Nephron progenitor cell (in vitro differentiated cells): ENCODE measurements around the gene PLXNA4.

Source experiments
- DNase-seq: peaks from one replicate; pipeline ENCODE4 v3.0.0; 2021
- H3K27ac Mint-ChIP-seq: 2 replicates; pipeline ENCODE4 v1.8.0; 2021; ENCODE audit warnings: mild to moderate bottlenecking, moderate library complexity, mixed read lengths
- H3K27me3 Mint-ChIP-seq: 2 replicates; pipeline ENCODE4 v1.8.0; 2021; ENCODE audit warnings: mild to moderate bottlenecking, low read depth, mixed read lengths; ENCODE audit not compliant: poor library complexity
- H3K36me3 Mint-ChIP-seq: 2 replicates; pipeline ENCODE4 v1.8.0; 2021; ENCODE audit warnings: low read depth, mixed read lengths
- H3K4me1 Mint-ChIP-seq: 2 replicates; pipeline ENCODE4 v1.8.0; 2021; ENCODE audit warnings: mixed read lengths
- H3K4me3 Mint-ChIP-seq: 2 replicates; pipeline ENCODE4 v1.8.0; 2021; ENCODE audit warnings: mild to moderate bottlenecking, moderate library complexity, mixed read lengths
- H3K9me3 Mint-ChIP-seq: 2 replicates; pipeline ENCODE4 v1.8.0; 2021; ENCODE audit warnings: mild to moderate bottlenecking, moderate library complexity, mixed read lengths
- TF ChIP-seq, protein P1 (sequence below): fragments of 200-600 bp; sonication (generic); IDR thresholded peaks from 2 replicates; pipeline ENCODE4 v1.5.0; 2021; ENCODE audit warnings: antibody characterized with exemption

The PLXNA4 gene

DNA sequence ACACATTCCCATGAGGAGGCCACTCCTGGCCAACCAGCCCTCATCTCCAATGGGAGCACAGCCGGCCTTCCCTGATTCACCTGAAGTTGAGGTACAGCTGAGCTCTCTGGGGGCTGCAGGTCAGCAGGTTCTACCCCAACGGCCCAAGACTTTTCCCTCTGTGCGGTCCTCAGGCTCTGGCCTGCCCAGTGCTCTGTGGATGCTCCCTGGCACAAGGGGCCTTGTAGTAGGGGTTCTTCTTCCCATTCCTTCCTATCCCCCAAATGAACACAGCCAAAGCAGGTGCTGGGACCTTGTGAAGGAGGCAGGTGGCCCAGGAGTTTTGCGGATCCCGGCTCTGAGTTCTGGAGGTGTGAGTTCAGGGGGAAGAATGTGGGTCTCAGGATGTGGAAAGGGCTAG is 72.2 kb downstream of the PLXNA4 start:
- no peak for DNase-seq
- no peaks in the 10 kb centered on the region for H3K9me3 Mint-ChIP-seq
- no peak overlapping the region for H3K4me3 Mint-ChIP-seq
- TF ChIP-seq, protein P1, sequence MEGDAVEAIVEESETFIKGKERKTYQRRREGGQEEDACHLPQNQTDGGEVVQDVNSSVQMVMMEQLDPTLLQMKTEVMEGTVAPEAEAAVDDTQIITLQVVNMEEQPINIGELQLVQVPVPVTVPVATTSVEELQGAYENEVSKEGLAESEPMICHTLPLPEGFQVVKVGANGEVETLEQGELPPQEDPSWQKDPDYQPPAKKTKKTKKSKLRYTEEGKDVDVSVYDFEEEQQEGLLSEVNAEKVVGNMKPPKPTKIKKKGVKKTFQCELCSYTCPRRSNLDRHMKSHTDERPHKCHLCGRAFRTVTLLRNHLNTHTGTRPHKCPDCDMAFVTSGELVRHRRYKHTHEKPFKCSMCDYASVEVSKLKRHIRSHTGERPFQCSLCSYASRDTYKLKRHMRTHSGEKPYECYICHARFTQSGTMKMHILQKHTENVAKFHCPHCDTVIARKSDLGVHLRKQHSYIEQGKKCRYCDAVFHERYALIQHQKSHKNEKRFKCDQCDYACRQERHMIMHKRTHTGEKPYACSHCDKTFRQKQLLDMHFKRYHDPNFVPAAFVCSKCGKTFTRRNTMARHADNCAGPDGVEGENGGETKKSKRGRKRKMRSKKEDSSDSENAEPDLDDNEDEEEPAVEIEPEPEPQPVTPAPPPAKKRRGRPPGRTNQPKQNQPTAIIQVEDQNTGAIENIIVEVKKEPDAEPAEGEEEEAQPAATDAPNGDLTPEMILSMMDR: no peak
- H3K27ac Mint-ChIP-seq: no peak overlapping the region
- H3K4me1 Mint-ChIP-seq: peaks cover 31% of the 10 kb centered on the region
- H3K36me3 Mint-ChIP-seq: no peaks in the 10 kb centered on the region
- H3K27me3 Mint-ChIP-seq: peaks cover 41% of the 10 kb centered on the region

DNA sequence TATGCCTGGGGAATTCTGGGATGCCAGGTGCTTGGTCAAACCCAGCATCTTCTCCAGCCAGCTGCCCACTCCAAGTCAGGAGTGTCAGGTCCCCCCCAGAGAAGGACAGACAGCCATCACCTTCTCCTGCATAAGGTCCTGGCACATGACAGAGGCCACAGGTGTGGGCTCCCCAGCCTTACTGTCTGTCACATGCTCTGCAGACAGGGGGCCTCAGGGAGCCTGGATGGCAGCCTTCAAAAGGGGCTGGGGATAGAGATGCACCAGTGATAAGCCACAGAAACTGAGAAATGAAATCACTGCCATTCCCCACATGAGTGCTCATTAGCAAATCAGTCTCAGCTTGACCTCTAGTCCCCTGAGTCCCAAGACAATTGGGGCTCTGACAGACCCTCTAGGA is 72.9 kb downstream of the PLXNA4 start:
- no peak overlapping the region for H3K27ac Mint-ChIP-seq

DNA sequence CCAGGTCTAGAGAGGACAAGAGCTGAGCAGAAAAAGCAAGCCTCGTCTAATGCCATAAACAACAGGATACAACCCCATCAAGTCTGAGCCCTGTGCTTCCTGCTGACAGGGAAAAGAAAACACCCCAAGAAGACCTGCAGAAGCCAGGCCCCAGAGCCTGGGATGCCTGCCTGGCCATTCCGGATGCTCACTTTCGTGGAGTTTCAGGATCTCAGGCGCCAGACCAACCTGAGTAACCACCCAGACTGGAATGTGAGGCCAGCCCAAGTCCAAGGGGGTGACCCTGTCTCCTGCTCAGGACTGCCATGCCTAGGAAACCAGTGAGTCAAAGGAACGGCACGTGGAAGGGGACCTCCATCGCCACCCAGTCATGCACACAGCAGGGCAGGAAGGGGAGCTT is 74.3 kb downstream of the PLXNA4 start:
- H3K9me3 Mint-ChIP-seq: no peaks in the 10 kb centered on the region
- TF ChIP-seq, protein P1: no peak
- H3K4me1 Mint-ChIP-seq: peaks cover 33% of the 10 kb centered on the region
- DNase-seq: no peak
- peaks cover 37% of the 10 kb centered on the region for H3K27me3 Mint-ChIP-seq
- no peaks in the 10 kb centered on the region for H3K36me3 Mint-ChIP-seq
- H3K27ac Mint-ChIP-seq: no peak overlapping the region
- H3K4me3 Mint-ChIP-seq: no peak overlapping the region

More for the DNA sequence above, 72.9 kb downstream of the PLXNA4 start:
- TF ChIP-seq, protein P1: no peak
- Mint-ChIP-seq H3K27me3 (peaks cover 44% of the 10 kb centered on the region), H3K36me3 (no peaks in the 10 kb centered on the region), H3K4me1 (peaks cover 28% of the 10 kb centered on the region), H3K4me3 (no peak overlapping the region), H3K9me3 (no peaks in the 10 kb centered on the region)
- no peak for DNase-seq

DNA sequence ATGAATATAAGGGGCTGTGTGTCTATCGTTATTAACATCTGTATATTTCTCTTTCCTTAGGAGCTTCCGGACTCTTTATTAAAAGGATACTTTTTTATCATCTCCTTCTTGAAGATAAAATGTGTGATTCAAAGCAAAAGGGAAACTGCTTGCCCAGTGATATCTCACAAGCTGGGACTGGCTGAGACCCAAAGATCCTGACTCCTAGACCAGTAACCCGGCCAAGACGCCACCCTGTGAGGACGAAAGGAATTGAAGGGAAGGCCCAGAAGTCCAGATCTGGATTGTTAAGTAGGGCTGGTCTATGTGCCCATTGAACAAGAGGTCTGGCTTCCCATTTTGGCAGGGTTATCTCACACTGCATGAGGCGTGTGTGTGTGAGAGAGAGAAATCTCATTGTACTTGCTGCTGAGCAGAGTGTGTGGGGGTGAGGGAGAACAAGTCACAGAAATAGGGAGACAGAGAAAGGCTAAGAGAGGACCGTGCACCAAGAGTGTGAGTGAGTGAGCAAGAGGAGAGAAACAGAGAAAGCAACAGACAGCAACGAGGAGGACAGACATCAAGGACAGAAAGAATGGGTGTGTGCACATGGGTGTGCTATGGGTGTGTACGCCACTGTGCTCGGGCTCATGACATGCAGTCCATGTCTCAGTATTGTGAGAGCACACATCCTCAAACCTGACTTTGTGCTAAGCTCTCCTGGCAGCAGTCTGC is 75.4 kb downstream of the PLXNA4 start:
- H3K27ac Mint-ChIP-seq: peak overlapping the region; percentile 5

DNA sequence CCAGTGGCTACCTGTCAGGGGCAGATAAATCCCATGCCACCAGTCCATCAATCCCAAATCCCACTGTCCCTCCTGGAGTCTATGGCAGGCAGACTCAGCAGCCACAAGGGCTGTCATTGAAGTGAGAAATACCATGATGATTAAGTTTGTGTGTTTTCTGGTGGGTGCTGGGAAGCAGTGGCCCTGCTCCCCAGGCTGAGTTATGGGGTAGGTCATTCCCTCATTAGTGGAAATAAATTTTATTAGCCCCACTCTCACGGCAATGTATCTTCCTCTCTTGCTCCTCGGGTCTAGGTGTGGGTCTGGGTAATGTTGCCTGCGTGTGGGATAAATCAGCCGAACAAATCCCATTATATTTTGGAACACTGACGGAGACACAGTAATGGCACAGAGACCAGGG is 76.8 kb downstream of the PLXNA4 start:
- Mint-ChIP-seq H3K4me3 (no peak overlapping the region), H3K4me1 (peaks cover 22% of the 10 kb centered on the region), H3K27me3 (peaks cover 23% of the 10 kb centered on the region), H3K9me3 (no peaks in the 10 kb centered on the region), H3K27ac (no peak overlapping the region), H3K36me3 (no peaks in the 10 kb centered on the region)
- TF ChIP-seq, protein P1: no peak
- no peak for DNase-seq

More for the DNA sequence above, 75.4 kb downstream of the PLXNA4 start:
- no peaks in the 10 kb centered on the region for H3K36me3 Mint-ChIP-seq
- H3K27me3 Mint-ChIP-seq: peaks cover 33% of the 10 kb centered on the region
- peaks cover 33% of the 10 kb centered on the region for H3K4me1 Mint-ChIP-seq
- no peak overlapping the region for H3K4me3 Mint-ChIP-seq
- no peak for DNase-seq
- H3K9me3 Mint-ChIP-seq: no peaks in the 10 kb centered on the region
- TF ChIP-seq, protein P1: no peak

DNA sequence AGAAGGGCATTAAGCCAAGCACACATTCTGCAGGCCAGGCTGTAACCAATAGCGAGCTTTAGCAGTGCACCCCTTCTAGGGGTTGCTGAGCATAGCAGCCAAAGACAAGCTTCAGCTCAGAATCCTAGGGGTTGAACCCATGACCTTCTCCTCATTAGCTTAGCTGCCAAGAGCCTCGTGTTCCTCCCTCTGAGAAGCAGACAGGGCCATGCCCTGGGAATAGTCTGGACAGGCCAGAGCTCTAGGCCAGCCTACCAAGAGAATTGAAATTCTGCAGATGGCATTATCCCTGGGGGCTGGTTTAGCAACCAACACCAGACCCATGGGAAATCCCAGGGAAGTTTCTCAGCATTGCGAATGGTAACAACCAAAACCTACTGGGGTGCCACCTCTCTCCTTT is 77.2 kb downstream of the PLXNA4 start:
- H3K27me3 Mint-ChIP-seq: peaks cover 22% of the 10 kb centered on the region

More for the DNA sequence above, 77.2 kb downstream of the PLXNA4 start:
- no peak for DNase-seq
- Mint-ChIP-seq H3K4me3 (no peak overlapping the region), H3K36me3 (no peaks in the 10 kb centered on the region), H3K4me1 (peaks cover 20% of the 10 kb centered on the region), H3K9me3 (no peaks in the 10 kb centered on the region), H3K27ac (no peak overlapping the region)
- TF ChIP-seq, protein P1: no peak
